HCT116 (cell line): ENCODE data around the gene ATG3. TPM values are rescaled to one million over a fixed set of nuclear protein-coding genes. Genes with fewer than 3 reads are reported as not detected.
A peak's percentile ranks its signal among the peaks of the same experiment; 100 is the strongest.

Experiments used
- ATAC-seq: fragments of 200-7000 bp; cut with Tn5 transposase; 2 replicates; pipeline ENCODE4 v1.9.1; 2020; ENCODE audit warnings: mild to moderate bottlenecking, moderate library complexity
- BruUV-seq: library from RNA; stranded (reverse); fragments of 400-500 nt; replicated peaks from 2 replicates; lab custom pipeline; 2021; lab: Mats Ljungman, UMichigan
- CTCF ChIA-PET: fragments of 300-600 bp; sonication (Branson Sonifier 250); formaldehyde crosslinking; loops from one replicate; lab custom pipeline; 2021; ENCODE audit warnings: antibody characterized with exemption; lab: Charles Lee
- POLR2A ChIA-PET: fragments of 300-600, 350-600 bp; sonication (Branson Sonifier 250); formaldehyde crosslinking; loops from one replicate; lab custom pipeline; 2021; ENCODE audit warnings: antibody characterized with exemption; lab: Charles Lee
- RAD21 ChIA-PET, 2 experiments: fragments of 300-600 bp; sonication (Branson Sonifier 250); formaldehyde crosslinking; loops; one replicate each; lab custom pipeline; 2023; ENCODE audit warnings: low total read pairs in 2 of 2; ENCODE audit not compliant: uncharacterized antibody in 2 of 2, unreplicated experiment in 2 of 2, low non-redundant PET in 1 of 2; lab: Charles Lee
- DNase-seq: peaks from one replicate; pipeline ENCODE4 v3.0.0-alpha.2; 2010; ENCODE audit warnings: low read depth, low spot score
- H2AFZ ChIP-seq: fragments of 200-600 bp; shearing (Covaris generic), sonication (generic); 2 replicates; pipeline ENCODE4 v1.6.1; 2017; ENCODE audit warnings: low read depth, mixed run types, mixed read lengths, antibody characterized with exemption, low read length; ENCODE audit not compliant: poor library complexity, severe bottlenecking
- H3K27ac ChIP-seq: 2 replicates; pipeline ENCODE4 v1.5.1; 2012; ENCODE audit warnings: low read depth, low read length
- H3K27me3 ChIP-seq: fragments of 200-600 bp; sonication (generic); 2 replicates; pipeline ENCODE4 v1.6.1; 2016; ENCODE audit warnings: mixed run types, low read length, mixed read lengths; ENCODE audit not compliant: insufficient read depth
- H3K36me3 ChIP-seq, 2 experiments: fragments of 200-500 bp in 1 of 2; fragments of 200-600 bp in 1 of 2; sonication (Bioruptor generic) in 1 of 2; sonication (generic) in 1 of 2; 2 replicates each; pipeline versions ENCODE4 v1.5.1 to v1.6.1; 2014 to 2016; ENCODE audit warnings: low read length in 2 of 2, inconsistent platforms in 1 of 2, mixed read lengths in 1 of 2, mixed run types in 1 of 2; ENCODE audit not compliant: insufficient read depth in 2 of 2, control insufficient read depth in 1 of 2
- H3K4me1 ChIP-seq, 2 experiments: fragments of 200-600 bp in 1 of 2; sonication (generic) in 1 of 2; 2 replicates each; pipeline versions ENCODE4 v1.5.1 to v1.6.1; 2012 to 2017; ENCODE audit warnings: low read length in 2 of 2, inconsistent platforms in 1 of 2, mild to moderate bottlenecking in 1 of 2, mixed read lengths in 1 of 2, mixed run types in 1 of 2, moderate library complexity in 1 of 2; ENCODE audit not compliant: insufficient read depth in 2 of 2, control insufficient read depth in 1 of 2
- H3K4me2 ChIP-seq: fragments of 200-600 bp; sonication (generic); 2 replicates; pipeline ENCODE4 v1.6.1; 2017; ENCODE audit warnings: mixed run types, low read length, mixed read lengths
- H3K4me3 ChIP-seq, 2 experiments: fragments of 200-600 bp in 1 of 2; sonication (generic) in 1 of 2; replicated peaks in 1 of 2; 2 replicates each; pipeline ENCODE4 v1.5.1; 2011 to 2016; ENCODE audit warnings: low read length in 2 of 2, control low read depth in 1 of 2, low read depth in 1 of 2, mild to moderate bottlenecking in 1 of 2, mixed read lengths in 1 of 2, mixed run types in 1 of 2
- H3K79me2 ChIP-seq: fragments of 200-600 bp; sonication (generic); 2 replicates; pipeline ENCODE4 v1.6.1; 2017; ENCODE audit warnings: mild to moderate bottlenecking, mixed run types, low read length, moderate library complexity, mixed read lengths; ENCODE audit not compliant: insufficient read depth
- H3K9ac ChIP-seq: fragments of 200-600 bp; sonication (generic); 2 replicates; pipeline ENCODE4 v1.6.1; 2016; ENCODE audit warnings: low read length, mixed read lengths
- H3K9me2 ChIP-seq: fragments of 200-600 bp; sonication (generic), shearing (Covaris generic); 2 replicates; pipeline ENCODE4 v1.6.1; 2017; ENCODE audit warnings: mixed run types, mild to moderate bottlenecking, moderate library complexity; ENCODE audit not compliant: insufficient read depth
- H3K9me3 ChIP-seq, 2 experiments: fragments of 200-500 bp in 1 of 2; fragments of 200-600 bp in 1 of 2; sonication (Bioruptor generic) in 1 of 2; sonication (generic) in 1 of 2; 2 replicates each; pipeline ENCODE4 v1.6.1; 2014 to 2017; ENCODE audit warnings: low read length in 2 of 2, mixed read lengths in 2 of 2, inconsistent platforms in 1 of 2, low read depth in 1 of 2, mild to moderate bottlenecking in 1 of 2, mixed run types in 1 of 2, moderate library complexity in 1 of 2; ENCODE audit not compliant: control insufficient read depth in 1 of 2, insufficient read depth in 1 of 2
- H4K20me1 ChIP-seq: fragments of 200-600 bp; sonication (generic), shearing (Covaris generic); 2 replicates; pipeline ENCODE4 v1.6.1; 2017; ENCODE audit warnings: mixed run types, mild to moderate bottlenecking, moderate library complexity; ENCODE audit not compliant: insufficient read depth
- CBX3 ChIP-seq: IDR thresholded peaks from 2 replicates; pipeline ENCODE4 v1.6.1; 2012; ENCODE audit warnings: low read depth
- EGR1 ChIP-seq: IDR thresholded peaks from 2 replicates; pipeline ENCODE4 v1.6.1; 2012; ENCODE audit warnings: low read depth
- ELF1 ChIP-seq: IDR thresholded peaks from 2 replicates; pipeline ENCODE4 v1.6.1; 2012; ENCODE audit warnings: low read depth, borderline replicate concordance
- EZH2phosphoT487 ChIP-seq: fragments of 200-600 bp; IDR thresholded peaks from 2 replicates; pipeline ENCODE4 v1.6.1; 2018; ENCODE audit warnings: antibody characterized with exemption, borderline replicate concordance
- POLR2A ChIP-seq: IDR thresholded peaks from 2 replicates; pipeline ENCODE4 v1.7.0; 2011; ENCODE audit warnings: borderline replicate concordance; ENCODE audit not compliant: insufficient read depth, insufficient read length; ENCODE audit errors: extremely low read depth
- POLR2AphosphoS5 ChIP-seq: IDR thresholded peaks from 2 replicates; pipeline ENCODE4 v1.6.1; 2011; ENCODE audit warnings: mild to moderate bottlenecking, low read depth, low read length, moderate library complexity
- RAD21 ChIP-seq: IDR thresholded peaks from 2 replicates; pipeline ENCODE4 v1.6.1; 2012; ENCODE audit warnings: low read depth, mild to moderate bottlenecking
- SP1 ChIP-seq: IDR thresholded peaks from 2 replicates; pipeline ENCODE4 v1.6.1; 2012; ENCODE audit warnings: low read depth
- SRF ChIP-seq: IDR thresholded peaks from 2 replicates; pipeline ENCODE4 v1.6.1; 2012; ENCODE audit warnings: low read depth
- TCF7L2 ChIP-seq: IDR thresholded peaks from 2 replicates; pipeline ENCODE4 v1.7.0; 2011; ENCODE audit warnings: borderline replicate concordance, inconsistent platforms; ENCODE audit not compliant: insufficient read depth, insufficient read length; ENCODE audit errors: extremely low read depth
- ZFX ChIP-seq: fragments of 450-650 bp; IDR thresholded peaks from 2 replicates; pipeline ENCODE4 v1.6.1; 2017
- ZNF274 ChIP-seq: fragments of 200-500 bp; sonication (Bioruptor generic); IDR thresholded peaks from 2 replicates; pipeline ENCODE4 v1.6.1; 2014; ENCODE audit warnings: mild to moderate bottlenecking, low read depth, low read length, inconsistent platforms
- intact Hi-C: fragments of 100-400 bp; cut with micrococcal nuclease; formaldehyde crosslinking; loops from 2 replicates; pipeline ENCODE4 v1.10.0; 2022
- total RNA-seq: library from RNA; stranded (reverse); gene quantifications from one replicate; pipeline ENCODE4 v1.2.1, GENCODE V29; 2021; ENCODE audit not compliant: unreplicated experiment
- TF ChIP-seq, protein P1 (sequence below): IDR thresholded peaks from 2 replicates; pipeline ENCODE4 v1.6.1; 2011; ENCODE audit warnings: mild to moderate bottlenecking, low read length, moderate library complexity; ENCODE audit not compliant: insufficient replicate concordance; ENCODE audit errors: extremely low read depth
- TF ChIP-seq, protein P2 (sequence below): IDR thresholded peaks from 2 replicates; pipeline ENCODE4 v1.6.1; 2012
- TF ChIP-seq, protein P3 (sequence below): IDR thresholded peaks from 2 replicates; pipeline ENCODE4 v1.6.1; 2012; ENCODE audit warnings: low read depth
- TF ChIP-seq, protein P4 (sequence below): IDR thresholded peaks from 2 replicates; pipeline ENCODE4 v1.6.1; 2012

ATG3 gene
- total RNA-seq, 1 experiment from 2014 or later: 56.4 TPM

DNA sequence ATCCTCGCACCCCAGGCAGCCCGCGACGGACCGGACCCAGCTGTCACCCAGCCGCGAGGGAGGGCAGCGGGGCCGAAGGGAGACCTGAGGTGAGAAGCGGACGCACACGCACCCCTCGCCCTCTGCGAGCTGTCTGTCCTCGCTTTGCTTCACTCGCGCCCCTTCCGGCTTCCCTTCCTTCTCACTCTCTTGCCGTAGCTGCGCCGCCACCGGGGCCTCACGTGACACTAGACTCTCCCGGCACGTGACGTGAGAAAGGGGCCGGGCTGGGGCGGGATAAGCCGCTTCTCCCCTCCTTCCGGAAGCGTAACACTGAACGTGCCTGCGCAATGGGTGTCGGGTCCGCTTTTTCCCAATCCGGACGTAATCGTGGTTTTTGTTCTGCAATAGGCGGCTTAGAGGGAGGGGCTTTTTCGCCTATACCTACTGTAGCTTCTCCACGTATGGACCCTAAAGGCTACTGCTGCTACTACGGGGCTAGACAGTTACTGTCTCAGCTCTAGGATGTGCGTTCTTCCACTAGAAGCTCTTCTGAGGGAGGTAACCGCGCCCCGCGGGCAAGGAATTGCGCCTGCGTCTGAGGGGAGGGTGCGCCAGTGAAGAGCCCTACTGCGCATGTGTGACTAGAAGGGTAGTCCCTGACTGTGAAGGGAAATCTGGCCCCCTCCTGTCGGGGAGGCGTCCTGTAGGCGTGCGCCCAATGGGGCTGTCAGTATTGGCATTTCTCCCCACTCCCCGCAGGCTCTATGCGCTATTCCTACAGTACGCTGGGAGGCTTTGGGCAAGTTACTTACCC, at the start of gene ATG3, which contains the start of gene SLC35A5 (continued):
- TF ChIP-seq, protein P1, sequence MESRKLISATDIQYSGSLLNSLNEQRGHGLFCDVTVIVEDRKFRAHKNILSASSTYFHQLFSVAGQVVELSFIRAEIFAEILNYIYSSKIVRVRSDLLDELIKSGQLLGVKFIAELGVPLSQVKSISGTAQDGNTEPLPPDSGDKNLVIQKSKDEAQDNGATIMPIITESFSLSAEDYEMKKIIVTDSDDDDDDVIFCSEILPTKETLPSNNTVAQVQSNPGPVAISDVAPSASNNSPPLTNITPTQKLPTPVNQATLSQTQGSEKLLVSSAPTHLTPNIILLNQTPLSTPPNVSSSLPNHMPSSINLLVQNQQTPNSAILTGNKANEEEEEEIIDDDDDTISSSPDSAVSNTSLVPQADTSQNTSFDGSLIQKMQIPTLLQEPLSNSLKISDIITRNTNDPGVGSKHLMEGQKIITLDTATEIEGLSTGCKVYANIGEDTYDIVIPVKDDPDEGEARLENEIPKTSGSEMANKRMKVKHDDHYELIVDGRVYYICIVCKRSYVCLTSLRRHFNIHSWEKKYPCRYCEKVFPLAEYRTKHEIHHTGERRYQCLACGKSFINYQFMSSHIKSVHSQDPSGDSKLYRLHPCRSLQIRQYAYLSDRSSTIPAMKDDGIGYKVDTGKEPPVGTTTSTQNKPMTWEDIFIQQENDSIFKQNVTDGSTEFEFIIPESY: peak; percentile 75
- TF ChIP-seq EZH2phosphoT487 (no peak), EGR1 (no peak; the same call in 1 of the 2 replicates), TCF7L2 (peak; percentile 56), SRF (no peak; the same call in 1 of the 2 replicates)
- TF ChIP-seq, protein P2, sequence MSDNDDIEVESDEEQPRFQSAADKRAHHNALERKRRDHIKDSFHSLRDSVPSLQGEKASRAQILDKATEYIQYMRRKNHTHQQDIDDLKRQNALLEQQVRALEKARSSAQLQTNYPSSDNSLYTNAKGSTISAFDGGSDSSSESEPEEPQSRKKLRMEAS: peak; percentile 95

DNA sequence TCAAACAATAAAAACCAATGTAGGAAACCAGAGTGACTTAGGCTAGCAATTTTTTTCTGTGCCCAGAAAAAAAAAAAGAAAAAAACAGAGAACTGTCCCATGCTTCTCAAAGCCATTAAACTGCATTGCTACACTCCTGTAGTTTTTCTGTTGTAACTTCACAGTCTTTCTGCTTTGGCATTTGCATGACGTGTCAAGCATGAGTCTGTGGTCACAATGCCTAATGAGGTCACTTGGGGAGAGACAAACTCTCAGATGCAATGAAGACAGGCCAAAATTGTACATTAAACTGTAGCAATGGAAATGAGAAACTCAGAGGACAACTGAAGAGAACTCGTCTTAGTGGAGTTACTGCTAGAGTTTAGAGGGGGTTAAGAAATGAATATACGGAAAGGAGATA, 48.4 kb upstream of the ATG3 start:
- Histone ChIP-seq H3K9me3 (no peaks in the 10 kb centered on the region), H3K9ac (no peak overlapping the region), H4K20me1 (no peaks in the 10 kb centered on the region), H3K36me3 (no peaks in the 10 kb centered on the region), H2AFZ (no peak overlapping the region), H3K4me3 (no peak overlapping the region), H3K79me2 (no peaks in the 10 kb centered on the region), H3K4me2 (no peak overlapping the region), H3K27me3 (no peaks in the 10 kb centered on the region), H3K4me1 (no peaks in the 10 kb centered on the region), H3K27ac (no peak overlapping the region), H3K9me2 (no peaks in the 10 kb centered on the region)
- BruUV-seq: no TSS peak
- TF ChIP-seq TCF7L2: no peak
- no peak for TF ChIP-seq SP1
- TF ChIP-seq, protein P3, sequence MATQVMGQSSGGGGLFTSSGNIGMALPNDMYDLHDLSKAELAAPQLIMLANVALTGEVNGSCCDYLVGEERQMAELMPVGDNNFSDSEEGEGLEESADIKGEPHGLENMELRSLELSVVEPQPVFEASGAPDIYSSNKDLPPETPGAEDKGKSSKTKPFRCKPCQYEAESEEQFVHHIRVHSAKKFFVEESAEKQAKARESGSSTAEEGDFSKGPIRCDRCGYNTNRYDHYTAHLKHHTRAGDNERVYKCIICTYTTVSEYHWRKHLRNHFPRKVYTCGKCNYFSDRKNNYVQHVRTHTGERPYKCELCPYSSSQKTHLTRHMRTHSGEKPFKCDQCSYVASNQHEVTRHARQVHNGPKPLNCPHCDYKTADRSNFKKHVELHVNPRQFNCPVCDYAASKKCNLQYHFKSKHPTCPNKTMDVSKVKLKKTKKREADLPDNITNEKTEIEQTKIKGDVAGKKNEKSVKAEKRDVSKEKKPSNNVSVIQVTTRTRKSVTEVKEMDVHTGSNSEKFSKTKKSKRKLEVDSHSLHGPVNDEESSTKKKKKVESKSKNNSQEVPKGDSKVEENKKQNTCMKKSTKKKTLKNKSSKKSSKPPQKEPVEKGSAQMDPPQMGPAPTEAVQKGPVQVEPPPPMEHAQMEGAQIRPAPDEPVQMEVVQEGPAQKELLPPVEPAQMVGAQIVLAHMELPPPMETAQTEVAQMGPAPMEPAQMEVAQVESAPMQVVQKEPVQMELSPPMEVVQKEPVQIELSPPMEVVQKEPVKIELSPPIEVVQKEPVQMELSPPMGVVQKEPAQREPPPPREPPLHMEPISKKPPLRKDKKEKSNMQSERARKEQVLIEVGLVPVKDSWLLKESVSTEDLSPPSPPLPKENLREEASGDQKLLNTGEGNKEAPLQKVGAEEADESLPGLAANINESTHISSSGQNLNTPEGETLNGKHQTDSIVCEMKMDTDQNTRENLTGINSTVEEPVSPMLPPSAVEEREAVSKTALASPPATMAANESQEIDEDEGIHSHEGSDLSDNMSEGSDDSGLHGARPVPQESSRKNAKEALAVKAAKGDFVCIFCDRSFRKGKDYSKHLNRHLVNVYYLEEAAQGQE: no peak
- TF ChIP-seq EGR1: no peak
- no peak for TF ChIP-seq RAD21
- TF ChIP-seq CBX3: no peak
- no peak for TF ChIP-seq SRF
- TF ChIP-seq POLR2A: no peak
- no peak for TF ChIP-seq ZNF274
- TF ChIP-seq, protein P4, sequence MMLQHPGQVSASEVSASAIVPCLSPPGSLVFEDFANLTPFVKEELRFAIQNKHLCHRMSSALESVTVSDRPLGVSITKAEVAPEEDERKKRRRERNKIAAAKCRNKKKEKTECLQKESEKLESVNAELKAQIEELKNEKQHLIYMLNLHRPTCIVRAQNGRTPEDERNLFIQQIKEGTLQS: no peak
- TF ChIP-seq ELF1: no peak
- TF ChIP-seq ZFX: no peak
- no peak for TF ChIP-seq POLR2AphosphoS5
- ChIA-PET CTCF (no interaction called here), POLR2A (no interaction called here), RAD21 (no interaction called here)
- DNase-seq (no peak), ATAC-seq (no peak)
- intact Hi-C loops: no loop called here
